ENCODE data around the gene LRMDA.

The LRMDA gene

DNA sequence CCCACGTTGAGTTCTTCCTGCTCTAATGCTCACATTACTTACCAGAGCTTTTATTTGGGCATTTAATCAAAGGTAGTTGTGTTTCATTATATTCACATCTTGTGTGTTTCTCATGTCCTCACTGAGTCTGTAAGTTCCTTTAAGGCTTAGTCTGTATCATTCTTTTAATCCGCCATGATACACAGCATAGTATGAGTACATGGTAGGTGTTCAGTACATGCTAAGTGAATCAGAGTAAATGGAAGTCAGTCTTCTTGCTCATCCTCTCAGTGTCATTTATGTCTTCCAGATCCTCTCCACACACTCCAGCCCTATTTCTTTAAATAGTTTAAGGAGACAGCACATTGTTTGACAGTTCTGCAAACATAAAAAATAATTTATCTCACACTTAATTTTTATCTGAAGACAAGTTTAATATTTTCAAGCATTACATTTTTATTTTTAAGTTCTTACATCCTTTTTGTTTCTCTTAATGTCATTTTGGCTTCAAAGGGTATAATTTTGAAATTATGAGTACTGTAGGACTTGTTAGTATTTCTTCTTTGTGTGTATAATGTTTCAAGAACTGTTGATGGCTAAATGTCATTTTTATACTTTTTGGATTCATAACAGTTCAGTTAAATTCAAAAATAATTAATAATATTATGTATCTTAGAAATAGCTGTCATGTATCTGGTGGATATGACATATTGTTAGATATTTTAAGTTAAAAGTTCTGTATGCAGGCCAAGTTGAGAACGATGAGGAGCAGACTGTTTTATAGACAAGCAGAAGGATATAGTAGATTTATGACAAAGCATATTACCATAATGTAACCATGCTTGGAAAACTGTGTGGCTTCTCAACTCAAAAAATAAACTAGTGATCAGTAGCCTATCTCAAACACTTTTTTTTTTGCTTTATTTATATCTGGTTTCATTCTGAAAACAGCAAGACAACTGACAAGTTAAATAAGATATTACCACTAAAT, 342.7 kb downstream of the LRMDA start:
- no peaks in the 10 kb centered on the region for H3K9me3 ChIP-seq (ENCODE audit: severe bottlenecking)
- no peak overlapping the region for H3K4me3 ChIP-seq (ENCODE audit: low read depth, low read length)
- no peak overlapping the region for H3K27ac ChIP-seq

DNA sequence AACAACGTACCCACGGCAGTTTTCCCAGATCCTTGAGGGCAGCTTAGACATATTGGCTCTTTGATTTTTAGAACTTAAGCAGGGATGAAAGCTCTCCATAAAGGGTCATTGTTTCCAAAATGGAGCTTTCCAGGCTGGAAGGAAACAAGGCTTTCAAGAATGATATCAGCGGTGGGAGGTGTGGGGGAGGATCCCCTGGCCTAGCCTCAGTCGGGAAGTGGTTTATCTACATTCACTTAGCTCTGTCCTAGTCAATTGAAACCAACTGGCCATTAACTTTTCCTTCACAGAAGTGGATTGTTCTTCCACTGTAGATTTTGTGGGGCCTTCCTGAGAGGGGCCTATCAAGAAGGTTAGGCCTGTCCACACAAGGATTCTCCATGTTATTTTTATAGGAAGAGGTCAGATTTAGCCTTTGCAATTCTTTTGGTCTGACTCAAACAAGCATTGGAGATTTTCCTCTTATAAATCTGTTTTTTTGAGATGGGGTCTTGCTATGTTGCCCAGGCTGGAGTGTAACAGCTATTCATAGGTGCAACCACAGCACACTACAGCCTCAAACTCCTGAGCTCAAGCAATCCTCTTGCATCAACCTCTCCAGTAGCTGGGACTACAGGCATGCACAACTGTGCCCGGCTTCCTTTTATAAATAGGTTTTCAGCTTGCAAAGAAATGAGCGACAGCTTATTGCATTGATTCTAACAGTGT, 343.5 kb downstream of the LRMDA start:
- H3K9me3 ChIP-seq (ENCODE audit: severe bottlenecking) = no peaks in the 10 kb centered on the region
- H3K27me3 ChIP-seq (ENCODE audit: insufficient read depth, low read depth, severe bottlenecking) = no peaks in the 10 kb centered on the region
- H3K4me3 ChIP-seq (ENCODE audit: low read depth, low read length) = no peak overlapping the region
- DNase-seq = no peak
- TF ChIP-seq, protein P1, sequence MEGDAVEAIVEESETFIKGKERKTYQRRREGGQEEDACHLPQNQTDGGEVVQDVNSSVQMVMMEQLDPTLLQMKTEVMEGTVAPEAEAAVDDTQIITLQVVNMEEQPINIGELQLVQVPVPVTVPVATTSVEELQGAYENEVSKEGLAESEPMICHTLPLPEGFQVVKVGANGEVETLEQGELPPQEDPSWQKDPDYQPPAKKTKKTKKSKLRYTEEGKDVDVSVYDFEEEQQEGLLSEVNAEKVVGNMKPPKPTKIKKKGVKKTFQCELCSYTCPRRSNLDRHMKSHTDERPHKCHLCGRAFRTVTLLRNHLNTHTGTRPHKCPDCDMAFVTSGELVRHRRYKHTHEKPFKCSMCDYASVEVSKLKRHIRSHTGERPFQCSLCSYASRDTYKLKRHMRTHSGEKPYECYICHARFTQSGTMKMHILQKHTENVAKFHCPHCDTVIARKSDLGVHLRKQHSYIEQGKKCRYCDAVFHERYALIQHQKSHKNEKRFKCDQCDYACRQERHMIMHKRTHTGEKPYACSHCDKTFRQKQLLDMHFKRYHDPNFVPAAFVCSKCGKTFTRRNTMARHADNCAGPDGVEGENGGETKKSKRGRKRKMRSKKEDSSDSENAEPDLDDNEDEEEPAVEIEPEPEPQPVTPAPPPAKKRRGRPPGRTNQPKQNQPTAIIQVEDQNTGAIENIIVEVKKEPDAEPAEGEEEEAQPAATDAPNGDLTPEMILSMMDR (IDR thresholded peaks at IDR 0.05; ENCODE audit: low read depth, low read length) = no peak
- H3K27ac ChIP-seq = no peak overlapping the region
- H3K36me3 ChIP-seq = no peaks in the 10 kb centered on the region

More for the DNA sequence above, 342.7 kb downstream of the LRMDA start:
- no peak for DNase-seq
- TF ChIP-seq, protein P1 (IDR thresholded peaks at IDR 0.05; ENCODE audit: low read depth, low read length) = no peak
- no peaks in the 10 kb centered on the region for H3K36me3 ChIP-seq
- H3K27me3 ChIP-seq (ENCODE audit: insufficient read depth, low read depth, severe bottlenecking) = no peaks in the 10 kb centered on the region

DNA sequence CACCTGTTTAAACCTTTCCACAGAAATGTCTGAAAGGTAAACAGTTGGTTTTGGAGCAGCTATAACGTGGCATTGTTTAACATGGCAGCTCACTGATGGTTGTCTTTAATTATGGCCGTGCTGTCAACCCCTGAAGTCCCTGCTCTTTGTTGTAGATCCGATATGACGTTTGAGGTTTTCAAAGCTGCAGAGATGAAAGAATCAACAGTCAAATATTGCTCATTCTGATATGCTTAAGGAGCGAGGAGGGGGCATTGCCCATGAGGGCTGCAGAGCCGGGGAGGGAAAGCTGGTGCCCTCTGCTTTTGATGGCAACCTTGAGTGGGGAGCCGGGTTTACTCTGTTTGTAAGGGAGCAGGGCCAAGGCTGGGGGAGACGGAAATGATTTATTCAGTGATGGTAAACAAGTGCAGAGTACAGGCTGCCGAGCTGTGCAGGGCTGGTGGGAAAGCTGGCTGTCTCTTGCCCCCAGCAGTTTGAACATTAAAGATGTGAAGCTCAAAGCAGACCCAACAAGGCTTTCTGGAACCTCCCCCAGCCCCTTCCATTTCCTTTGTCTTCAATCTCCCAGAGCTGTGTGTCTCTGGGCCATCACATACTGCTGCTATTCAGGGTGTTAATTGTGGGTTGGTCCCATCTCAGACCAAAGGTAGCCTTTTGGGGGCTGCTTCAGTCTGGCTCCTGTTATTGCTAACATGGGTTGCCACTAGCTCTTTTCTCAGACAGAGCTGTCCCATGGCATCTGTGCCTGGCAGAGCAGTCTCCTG, 345.5 kb downstream of the LRMDA start:
- Histone ChIP-seq H3K36me3 (no peaks in the 10 kb centered on the region), H3K27ac (no peak overlapping the region), H3K4me3 (ENCODE audit: low read depth, low read length) (no peak overlapping the region), H3K9me3 (ENCODE audit: severe bottlenecking) (no peaks in the 10 kb centered on the region), H3K27me3 (ENCODE audit: insufficient read depth, low read depth, severe bottlenecking) (no peaks in the 10 kb centered on the region)
- TF ChIP-seq, protein P1 (IDR thresholded peaks at IDR 0.05; ENCODE audit: low read depth, low read length) = no peak
- DNase-seq = no peak

DNA sequence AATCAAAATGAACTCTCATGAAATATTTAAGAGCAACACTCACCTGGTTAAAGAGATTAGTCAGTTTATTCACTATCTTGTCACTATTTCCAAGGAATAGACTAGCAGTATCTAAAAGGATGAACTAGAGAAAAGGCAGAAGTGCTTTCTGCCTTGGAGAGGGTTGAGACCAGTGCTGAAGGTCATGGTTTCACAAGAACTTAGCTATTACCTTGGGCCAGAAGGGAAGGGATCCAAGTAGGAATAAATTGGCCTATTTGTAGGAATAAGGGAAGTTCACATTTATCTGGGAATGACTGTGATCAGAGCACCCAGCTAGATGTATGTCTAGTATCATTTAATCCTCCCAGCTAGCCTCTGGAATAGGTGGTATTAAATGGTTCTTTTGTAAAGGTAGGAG, 347.2 kb downstream of the LRMDA start:
- Histone ChIP-seq H3K27me3 (ENCODE audit: insufficient read depth, low read depth, severe bottlenecking) (no peaks in the 10 kb centered on the region), H3K4me3 (ENCODE audit: low read depth, low read length) (no peak overlapping the region), H3K27ac (no peak overlapping the region), H3K9me3 (ENCODE audit: severe bottlenecking) (no peaks in the 10 kb centered on the region), H3K36me3 (no peaks in the 10 kb centered on the region)
- DNase-seq = no peak
- TF ChIP-seq, protein P1 (IDR thresholded peaks at IDR 0.05; ENCODE audit: low read depth, low read length) = no peak

DNA sequence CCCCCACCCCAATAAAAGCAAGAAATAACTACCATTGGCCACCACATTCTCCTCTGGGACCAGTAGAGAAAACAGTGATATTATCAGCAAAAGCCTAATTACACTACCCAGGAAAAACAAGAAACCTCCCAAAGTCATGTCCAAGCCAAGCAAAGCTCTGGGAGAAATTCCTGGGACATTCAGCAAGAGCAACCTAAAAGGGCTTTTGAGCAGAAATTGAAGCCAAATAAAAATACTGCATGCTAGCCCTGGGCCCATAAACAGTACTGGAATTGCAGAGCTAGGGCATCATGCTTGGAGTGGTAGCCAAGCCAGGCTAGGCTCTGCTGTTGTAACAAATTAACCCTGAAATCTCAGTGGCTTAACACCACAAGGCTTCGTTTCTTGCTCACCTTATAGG, 347.9 kb downstream of the LRMDA start:
- DNase-seq = no peak
- Histone ChIP-seq H3K4me3 (ENCODE audit: low read depth, low read length) (no peak overlapping the region), H3K9me3 (ENCODE audit: severe bottlenecking) (no peaks in the 10 kb centered on the region), H3K27me3 (ENCODE audit: insufficient read depth, low read depth, severe bottlenecking) (no peaks in the 10 kb centered on the region), H3K27ac (no peak overlapping the region), H3K36me3 (no peaks in the 10 kb centered on the region)
- TF ChIP-seq, protein P1 (IDR thresholded peaks at IDR 0.05; ENCODE audit: low read depth, low read length) = no peak

Measured in WERI-Rb-1 (cell line).